Endothelial cell (in vitro differentiated cells): ENCODE data around the gene MYL6. TPM values are rescaled to one million over a fixed set of nuclear protein-coding genes. Genes with fewer than 3 reads are reported as not detected.

Experiments used
- DNase-seq: peaks from one replicate; pipeline ENCODE4 v3.0.0; 2021; ENCODE audit warnings: low spot score
- H3K27ac Mint-ChIP-seq: one replicate; pipeline ENCODE4 v1.8.0; 2021; ENCODE audit warnings: mixed read lengths, inconsistent platforms; ENCODE audit not compliant: unreplicated experiment
- H3K27me3 Mint-ChIP-seq: one replicate; pipeline ENCODE4 v1.8.0; 2021; ENCODE audit warnings: mild to moderate bottlenecking, moderate library complexity, mixed read lengths, inconsistent platforms; ENCODE audit not compliant: unreplicated experiment
- H3K36me3 Mint-ChIP-seq: one replicate; pipeline ENCODE4 v1.8.0; 2021; ENCODE audit warnings: mild to moderate bottlenecking, low read depth, mixed read lengths, inconsistent platforms; ENCODE audit not compliant: unreplicated experiment
- H3K4me1 Mint-ChIP-seq: one replicate; pipeline ENCODE4 v1.8.0; 2021; ENCODE audit warnings: mild to moderate bottlenecking, mixed read lengths, inconsistent platforms; ENCODE audit not compliant: unreplicated experiment
- H3K4me3 Mint-ChIP-seq: one replicate; pipeline ENCODE4 v1.8.0; 2021; ENCODE audit warnings: mild to moderate bottlenecking, mixed read lengths, inconsistent platforms; ENCODE audit not compliant: unreplicated experiment
- H3K9me3 Mint-ChIP-seq: one replicate; pipeline ENCODE4 v1.8.0; 2021; ENCODE audit warnings: mixed read lengths, inconsistent platforms; ENCODE audit not compliant: unreplicated experiment
- total RNA-seq: library from RNA; stranded (reverse); fragmentation: NEBNext Ultra II Directional; extraction: Animal tissue kit (Norgen Biotek cat#: 25700); gene quantifications from one replicate; pipeline ENCODE4 v1.2.1, GENCODE V29; 2021; ENCODE audit not compliant: unreplicated experiment
- TF ChIP-seq, protein P1 (sequence below): fragments of 200-600 bp; sonication (generic); IDR thresholded peaks from one replicate; pipeline ENCODE4 v1.5.0; 2021; ENCODE audit warnings: antibody characterized with exemption; ENCODE audit not compliant: unreplicated experiment

Gene MYL6
- total RNA-seq, 1 donor from 2014 or later, result 2,481 TPM

DNA sequence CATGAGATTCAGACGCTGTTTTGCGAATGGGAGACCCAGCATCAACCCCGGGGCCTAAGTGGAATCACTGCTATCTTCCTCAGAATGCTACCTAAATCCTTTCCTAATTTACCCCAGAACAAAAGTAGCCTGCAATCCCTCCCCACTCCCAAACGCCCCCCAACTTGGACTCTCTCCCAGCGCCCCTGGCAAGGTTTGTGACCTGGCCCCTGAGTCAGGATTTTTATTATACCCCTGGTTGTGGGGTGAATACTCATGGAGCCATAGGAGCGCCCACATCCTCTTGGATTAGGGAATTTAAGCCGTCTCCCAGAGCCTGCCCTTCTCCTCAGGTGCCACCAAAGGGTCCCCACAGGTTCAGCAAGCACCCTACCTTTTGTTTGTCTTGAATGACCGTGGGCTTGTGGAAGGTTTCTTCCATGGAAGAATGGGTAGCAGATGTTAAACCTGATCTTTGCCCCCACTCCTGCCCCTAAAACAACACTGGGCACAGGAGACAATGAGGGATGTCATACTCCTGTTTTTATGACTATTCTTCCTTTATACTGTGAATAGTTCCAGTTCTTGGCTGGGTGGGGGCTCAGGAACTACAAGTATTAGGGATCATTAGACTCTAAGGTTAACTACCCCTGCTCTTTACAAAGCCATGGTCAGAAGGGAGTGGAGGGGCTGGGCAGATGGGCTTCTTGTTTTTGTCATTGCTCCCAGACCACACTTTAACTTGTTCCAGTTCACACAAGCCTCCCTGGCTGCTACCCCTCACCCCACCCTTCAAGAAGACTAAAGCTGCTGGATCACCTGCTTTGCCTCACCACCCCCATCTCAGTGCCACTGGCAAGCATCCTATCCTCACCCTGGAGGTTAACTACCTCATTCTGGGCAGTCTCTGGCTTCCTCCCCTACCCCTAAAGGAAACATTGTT is 5.1 kb upstream of the MYL6 start:
- peaks cover 14% of the 10 kb centered on the region for H3K27me3 Mint-ChIP-seq
- no peaks in the 10 kb centered on the region for H3K9me3 Mint-ChIP-seq
- peaks cover 31% of the 10 kb centered on the region for H3K4me1 Mint-ChIP-seq
- no peak for DNase-seq
- H3K27ac Mint-ChIP-seq, result peak overlapping the region; percentile 87
- peaks cover 11% of the 10 kb centered on the region for H3K36me3 Mint-ChIP-seq
- H3K4me3 Mint-ChIP-seq, result peak overlapping the region; percentile 97
- TF ChIP-seq, protein P1, sequence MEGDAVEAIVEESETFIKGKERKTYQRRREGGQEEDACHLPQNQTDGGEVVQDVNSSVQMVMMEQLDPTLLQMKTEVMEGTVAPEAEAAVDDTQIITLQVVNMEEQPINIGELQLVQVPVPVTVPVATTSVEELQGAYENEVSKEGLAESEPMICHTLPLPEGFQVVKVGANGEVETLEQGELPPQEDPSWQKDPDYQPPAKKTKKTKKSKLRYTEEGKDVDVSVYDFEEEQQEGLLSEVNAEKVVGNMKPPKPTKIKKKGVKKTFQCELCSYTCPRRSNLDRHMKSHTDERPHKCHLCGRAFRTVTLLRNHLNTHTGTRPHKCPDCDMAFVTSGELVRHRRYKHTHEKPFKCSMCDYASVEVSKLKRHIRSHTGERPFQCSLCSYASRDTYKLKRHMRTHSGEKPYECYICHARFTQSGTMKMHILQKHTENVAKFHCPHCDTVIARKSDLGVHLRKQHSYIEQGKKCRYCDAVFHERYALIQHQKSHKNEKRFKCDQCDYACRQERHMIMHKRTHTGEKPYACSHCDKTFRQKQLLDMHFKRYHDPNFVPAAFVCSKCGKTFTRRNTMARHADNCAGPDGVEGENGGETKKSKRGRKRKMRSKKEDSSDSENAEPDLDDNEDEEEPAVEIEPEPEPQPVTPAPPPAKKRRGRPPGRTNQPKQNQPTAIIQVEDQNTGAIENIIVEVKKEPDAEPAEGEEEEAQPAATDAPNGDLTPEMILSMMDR, result no peak

DNA sequence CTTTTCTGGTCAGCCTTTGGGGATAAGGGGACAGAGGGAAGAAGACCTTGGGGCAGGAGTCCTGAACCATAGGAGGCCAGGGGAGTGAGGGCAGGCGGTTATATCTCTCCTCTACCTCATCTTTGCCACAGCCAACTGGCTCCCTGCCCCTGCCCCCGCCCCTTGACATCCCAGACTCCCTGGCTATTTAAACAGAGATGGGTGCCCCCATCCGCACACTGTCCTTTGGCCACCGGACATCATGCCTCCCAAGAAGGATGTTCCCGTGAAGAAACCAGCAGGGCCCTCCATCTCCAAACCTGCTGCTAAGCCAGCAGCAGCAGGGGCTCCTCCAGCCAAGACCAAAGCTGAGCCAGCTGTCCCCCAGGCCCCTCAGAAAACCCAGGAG is 4.5 kb upstream of the MYL6 start:
- TF ChIP-seq, protein P1, result no peak
- Mint-ChIP-seq H3K36me3 (peaks cover 18% of the 10 kb centered on the region), H3K4me1 (peaks cover 38% of the 10 kb centered on the region), H3K27ac (peak overlapping the region; percentile 72), H3K9me3 (no peaks in the 10 kb centered on the region), H3K27me3 (peaks cover 21% of the 10 kb centered on the region), H3K4me3 (peak overlapping the region; percentile 97)
- no peak for DNase-seq

DNA sequence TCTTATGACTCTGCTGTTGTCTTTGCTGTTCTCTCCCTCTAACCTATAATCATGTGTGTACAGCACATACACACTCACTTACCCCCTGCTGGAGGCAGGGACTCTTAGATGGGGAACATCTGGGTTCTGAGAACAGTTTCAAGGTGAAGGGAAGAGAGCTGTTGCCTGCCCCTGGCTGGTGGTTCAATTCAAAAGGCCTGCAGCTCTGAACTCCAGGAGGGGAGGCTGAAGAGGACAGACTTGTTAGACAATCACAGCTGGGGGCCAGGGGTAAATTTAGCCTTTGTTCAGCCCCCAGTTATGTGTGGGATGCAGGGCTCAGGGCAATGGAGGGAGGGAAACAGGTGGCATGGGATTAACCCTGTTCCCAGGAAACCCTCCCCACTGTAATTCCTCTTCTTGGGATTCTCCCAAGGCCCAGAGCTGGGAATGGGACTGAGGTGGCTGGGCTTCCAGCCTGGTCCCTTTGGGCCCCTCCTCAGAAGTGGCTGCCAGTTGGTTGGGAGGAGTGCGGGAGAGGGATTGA is 3.9 kb upstream of the MYL6 start:
- Mint-ChIP-seq H3K36me3 (peaks cover 24% of the 10 kb centered on the region), H3K4me3 (no peak overlapping the region), H3K9me3 (no peaks in the 10 kb centered on the region), H3K27me3 (peaks cover 27% of the 10 kb centered on the region), H3K27ac (no peak overlapping the region), H3K4me1 (peaks cover 44% of the 10 kb centered on the region)
- DNase-seq, result no peak
- TF ChIP-seq, protein P1, result no peak

DNA sequence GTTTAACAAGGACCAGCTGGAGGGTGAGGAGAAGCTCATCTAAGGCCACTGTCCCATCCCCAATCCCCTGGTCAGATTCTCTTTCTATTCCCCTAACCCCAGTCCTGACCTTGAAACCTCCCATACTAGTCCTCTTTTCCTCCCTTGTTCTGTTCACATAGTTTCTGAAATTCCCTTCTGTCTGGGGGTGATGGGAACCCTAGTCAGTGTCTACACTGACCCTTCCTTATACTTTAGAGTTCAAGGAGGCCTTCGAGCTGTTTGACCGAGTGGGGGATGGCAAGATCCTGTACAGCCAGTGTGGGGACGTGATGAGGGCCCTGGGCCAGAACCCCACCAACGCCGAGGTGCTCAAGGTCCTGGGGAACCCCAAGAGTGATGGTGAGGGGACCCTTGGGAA is 3.3 kb upstream of the MYL6 start:
- H3K27me3 Mint-ChIP-seq, result peaks cover 30% of the 10 kb centered on the region
- H3K4me3 Mint-ChIP-seq, result peak overlapping the region; percentile 84
- peaks cover 47% of the 10 kb centered on the region for H3K4me1 Mint-ChIP-seq
- no peaks in the 10 kb centered on the region for H3K9me3 Mint-ChIP-seq
- peak overlapping the region; percentile 75 for H3K27ac Mint-ChIP-seq
- peaks cover 29% of the 10 kb centered on the region for H3K36me3 Mint-ChIP-seq
- TF ChIP-seq, protein P1, result no peak
- no peak for DNase-seq
